SK-N-SH treated with all-trans-retinoic acid at 6 μM for 48 hours (cell line): ENCODE results near the gene CAPN13.

Experiments used
- OSR1 ChIP-seq: fragments of 250-450 bp; sonication (Bioruptor Pico); IDR thresholded peaks from 2 replicates; pipeline ENCODE4 v1.8.0; 2022; ENCODE audit warnings: moderate library complexity, mild to moderate bottlenecking, inconsistent platforms
- PATZ1 ChIP-seq: fragments of 250-450 bp; sonication (Bioruptor Pico); IDR thresholded peaks from 2 replicates; pipeline ENCODE4 v1.8.0; 2020; ENCODE audit warnings: mild to moderate bottlenecking, moderate library complexity, borderline replicate concordance
- PPARA ChIP-seq: fragments of 250-450 bp; sonication (Bioruptor Pico); IDR thresholded peaks from 2 replicates; pipeline ENCODE4 v1.5.0; 2020; ENCODE audit warnings: mild to moderate bottlenecking, borderline replicate concordance
- SNAI2 ChIP-seq: fragments of 250-450 bp; sonication (Bioruptor Pico); IDR thresholded peaks from 2 replicates; pipeline ENCODE4 v1.5.0; 2020; ENCODE audit warnings: mild to moderate bottlenecking, moderate library complexity
- ZNF70 ChIP-seq: fragments of 450-650 bp; formaldehyde crosslinking; IDR thresholded peaks from 2 replicates; pipeline ENCODE4 v1.5.0; 2020; ENCODE audit warnings: mild to moderate bottlenecking, moderate library complexity

DNA sequence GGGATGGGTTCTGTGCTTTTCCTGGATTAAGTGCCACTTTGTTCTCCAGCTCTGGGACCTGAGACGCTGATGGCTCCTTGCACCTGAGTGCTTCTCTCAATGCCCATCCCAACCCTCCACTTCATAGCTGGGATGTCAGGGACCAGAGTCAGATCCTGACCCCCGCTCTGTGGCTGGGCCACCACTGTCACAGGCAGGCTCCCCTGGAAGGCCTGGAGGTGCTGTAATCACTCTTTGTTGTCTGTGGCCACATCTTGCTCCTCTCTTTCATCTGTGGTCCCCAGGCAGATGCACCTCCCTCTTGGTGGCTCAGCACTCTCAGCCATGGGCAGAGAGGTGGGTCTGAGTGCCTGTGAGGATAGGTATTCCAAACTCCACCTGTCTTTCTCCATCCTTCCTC lies 62.4 kb downstream of the CAPN13 start:
- TF ChIP-seq PPARA (CRISPR knock-in tag), result no peak
- TF ChIP-seq SNAI2 (CRISPR knock-in tag), result no peak
- TF ChIP-seq ZNF70, result no peak
- no peak for TF ChIP-seq OSR1 (CRISPR knock-in tag)
- no peak for TF ChIP-seq PATZ1 (CRISPR knock-in tag)
